HG02840 (cell line): Measurements from ENCODE around the gene SLC43A1.

ENCODE experiments used
- ATAC-seq: cut with Tn5 transposase; IDR thresholded peaks from one replicate; pipeline ENCODE4 v1.9.1; 2021; ENCODE audit warnings: mild to moderate bottlenecking, moderate library complexity, moderate number of reproducible peaks; ENCODE audit not compliant: unreplicated experiment, low FRiP score

SLC43A1 gene

GRCh38 chr11:57481315-57481714 lies 34.2 kb downstream of the SLC43A1 start:
- ATAC-seq: no peak

- ATAC-seq: no peak
Measured at GRCh38 chr11:57480409-57481137, 34.9 kb downstream of the SLC43A1 start.

- no peak for ATAC-seq
Measured at GRCh38 chr11:57479911-57480310, 35.6 kb downstream of the SLC43A1 start.

- ATAC-seq: no peak
Measured at GRCh38 chr11:57479021-57479663, 36.4 kb downstream of the SLC43A1 start.

- ATAC-seq: no peak
Measured at GRCh38 chr11:57477507-57478189, 37.9 kb downstream of the SLC43A1 start.

- peak; percentile 49 for ATAC-seq
Measured at GRCh38 chr11:57476757-57477506, 38.6 kb downstream of the SLC43A1 start.

GRCh38 chr11:57476047-57476756 lies 39.3 kb downstream of the SLC43A1 start:
- ATAC-seq: peak; percentile 35

GRCh38 chr11:57475671-57476046 lies 39.8 kb downstream of the SLC43A1 start:
- no peak for ATAC-seq

GRCh38 chr11:57475191-57475590 lies 40.3 kb downstream of the SLC43A1 start:
- ATAC-seq: no peak

- ATAC-seq: no peak
Measured at GRCh38 chr11:57474803-57475115, 40.7 kb downstream of the SLC43A1 start.

- no peak for ATAC-seq
Measured at GRCh38 chr11:57474017-57474802, 41.3 kb downstream of the SLC43A1 start.

- ATAC-seq: no peak
Measured at GRCh38 chr11:57473285-57473841, 42.1 kb downstream of the SLC43A1 start.

GRCh38 chr11:57471496-57471895 lies 44.0 kb downstream of the SLC43A1 start:
- ATAC-seq: no peak

- no peak for ATAC-seq
Measured at GRCh38 chr11:57469268-57469667, 46.2 kb downstream of the SLC43A1 start.

GRCh38 chr11:57468276-57468675 lies 47.2 kb downstream of the SLC43A1 start:
- ATAC-seq: no peak

GRCh38 chr11:57467508-57468157 lies 47.9 kb downstream of the SLC43A1 start:
- no peak for ATAC-seq

GRCh38 chr11:57466680-57467079 lies 48.8 kb downstream of the SLC43A1 start:
- ATAC-seq: no peak

- no peak for ATAC-seq
Measured at GRCh38 chr11:57464539-57465181, 50.8 kb downstream of the SLC43A1 start.
